T-helper 9 cell (primary cell): ENCODE measurements around the gene ALX4.

ENCODE experiments used
- DNase-seq: peaks from one replicate; pipeline ENCODE4 v3.0.0-alpha.2; 2020

The ALX4 gene

GRCh38 chr11:44237156-44237555, 72.8 kb downstream of the ALX4 start:
- DNase-seq = no peak

GRCh38 chr11:44236296-44236695, 73.6 kb downstream of the ALX4 start:
- DNase-seq = no peak

GRCh38 chr11:44235765-44236201, 74.2 kb downstream of the ALX4 start:
- DNase-seq = no peak

GRCh38 chr11:44229624-44230023, 80.3 kb downstream of the ALX4 start:
- DNase-seq = no peak

GRCh38 chr11:44229098-44229497, 80.8 kb downstream of the ALX4 start:
- no peak for DNase-seq

GRCh38 chr11:44228379-44228778, 81.6 kb downstream of the ALX4 start:
- no peak for DNase-seq

- no peak for DNase-seq
These were observed 83.0 kb downstream of the ALX4 start for GRCh38 chr11:44226945-44227344.

- DNase-seq = no peak
These were observed 83.4 kb downstream of the ALX4 start for GRCh38 chr11:44226490-44226889.

GRCh38 chr11:44224867-44225501, 85.0 kb downstream of the ALX4 start:
- DNase-seq = no peak

- DNase-seq = no peak
These were observed 86.7 kb downstream of the ALX4 start for GRCh38 chr11:44223238-44223637.

- no peak for DNase-seq
These were observed 87.9 kb downstream of the ALX4 start for GRCh38 chr11:44221992-44222391.

- DNase-seq = no peak
These were observed 88.5 kb downstream of the ALX4 start for GRCh38 chr11:44221456-44221855.

- no peak for DNase-seq
These were observed 89.8 kb downstream of the ALX4 start for GRCh38 chr11:44219830-44220796.

- no peak for DNase-seq
These were observed 92.5 kb downstream of the ALX4 start for GRCh38 chr11:44217432-44217831.

GRCh38 chr11:44213148-44213547, 96.8 kb downstream of the ALX4 start:
- DNase-seq = no peak

- no peak for DNase-seq
These were observed 97.8 kb downstream of the ALX4 start for GRCh38 chr11:44212128-44212527.
